GM18870 (cell line): Measurements from ENCODE around the gene IGFBP7.

Experiments
- ATAC-seq: cut with Tn5 transposase; IDR thresholded peaks from one replicate; pipeline ENCODE4 v1.9.1; 2021; ENCODE audit warnings: moderate library complexity; ENCODE audit not compliant: unreplicated experiment

Gene IGFBP7

DNA sequence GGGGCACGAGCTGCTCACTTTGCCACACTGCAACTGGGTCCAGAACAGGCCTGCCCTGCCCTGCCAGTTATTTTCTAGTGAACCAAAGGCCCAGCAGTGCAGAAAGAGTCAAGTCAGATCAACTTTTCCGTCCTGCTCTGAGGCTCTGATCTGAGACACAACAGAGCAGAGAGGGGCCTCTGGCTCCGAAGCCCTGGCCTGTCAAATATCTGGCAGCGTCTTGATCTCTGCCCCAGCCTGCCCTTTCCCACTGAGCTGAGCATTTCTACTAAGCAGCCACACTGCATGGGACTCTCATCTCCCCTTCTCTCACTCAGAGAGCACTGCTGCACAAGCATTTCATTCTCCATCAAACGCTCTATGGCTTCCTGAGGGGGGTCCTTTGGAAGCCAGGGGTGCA, 11.8 kb downstream of the IGFBP7 start:
- no peak for ATAC-seq

DNA sequence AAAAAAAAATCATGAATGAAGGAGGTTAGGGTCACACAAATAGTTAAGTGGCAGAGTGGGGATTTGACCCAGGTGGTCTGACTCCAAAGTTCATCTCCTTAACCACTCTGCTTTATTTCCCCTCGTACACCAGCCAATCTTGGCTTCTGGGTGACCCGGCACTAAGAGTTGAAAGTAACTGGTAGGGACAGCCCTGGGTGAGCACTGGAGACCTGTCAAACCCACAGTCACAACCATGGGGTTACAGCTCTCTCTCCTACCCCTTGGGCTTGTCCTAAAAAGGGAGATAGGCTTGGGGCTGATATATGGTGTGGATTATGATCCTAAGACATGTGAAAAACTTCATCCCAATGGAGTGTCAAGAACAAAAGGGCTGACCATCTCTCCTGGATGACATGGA, 12.5 kb downstream of the IGFBP7 start:
- ATAC-seq, result no peak

DNA sequence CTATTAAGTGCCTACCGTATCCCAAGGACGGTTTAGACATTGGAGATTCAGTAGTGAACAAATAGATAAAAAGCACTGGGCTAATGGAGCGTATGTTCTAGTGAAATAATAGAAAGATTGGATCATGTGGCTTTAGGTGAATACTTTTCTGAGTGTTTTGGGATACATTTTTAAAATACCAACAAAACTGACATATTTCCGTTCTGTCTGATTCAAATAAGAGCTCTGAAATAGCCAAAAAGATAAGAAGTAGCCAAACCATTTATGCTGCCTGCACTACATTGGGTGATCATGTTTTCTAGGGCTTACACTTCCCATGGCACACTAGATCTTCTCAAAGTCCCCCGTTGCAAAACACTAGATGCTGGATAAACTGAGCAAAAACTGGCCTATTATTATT, 14.2 kb downstream of the IGFBP7 start:
- ATAC-seq, result no peak

DNA sequence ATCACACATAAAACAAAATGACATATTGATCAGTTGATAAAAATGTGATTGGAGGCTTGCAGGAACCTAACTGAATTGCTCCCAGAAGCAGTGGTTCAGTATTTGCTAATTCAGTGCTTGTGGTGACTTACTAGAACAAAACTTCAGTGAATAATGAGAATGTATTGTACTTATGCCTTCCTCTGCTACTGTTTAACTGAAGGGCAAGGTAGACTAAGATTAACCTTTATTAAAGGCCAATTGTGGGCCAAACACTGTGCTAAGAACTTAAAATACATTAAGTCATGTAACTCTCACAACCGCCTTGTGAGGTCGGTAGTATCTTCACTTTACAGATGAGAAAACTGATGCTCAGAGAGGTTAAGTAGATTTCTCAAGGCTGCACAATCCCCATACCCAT, 14.9 kb downstream of the IGFBP7 start:
- ATAC-seq, result no peak

DNA sequence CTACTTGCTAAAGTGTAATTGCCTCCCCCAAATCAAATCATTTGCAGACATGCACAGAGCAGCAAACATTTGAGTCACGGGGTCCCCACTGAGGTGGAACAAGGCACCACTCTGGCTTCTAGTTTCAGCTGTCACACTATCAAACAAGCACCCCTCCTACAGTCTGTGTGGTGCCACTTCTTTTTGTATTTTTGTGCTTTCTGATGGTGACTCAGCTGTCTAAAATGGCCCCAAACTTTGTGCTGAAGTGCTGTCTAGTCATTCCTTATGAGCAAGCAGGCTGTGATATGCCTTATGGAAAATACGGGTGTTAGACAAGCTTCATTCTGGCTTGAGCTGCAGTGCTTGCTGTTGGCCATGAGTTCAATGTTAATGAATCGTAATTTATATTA, 15.4 kb downstream of the IGFBP7 start:
- ATAC-seq, result no peak

DNA sequence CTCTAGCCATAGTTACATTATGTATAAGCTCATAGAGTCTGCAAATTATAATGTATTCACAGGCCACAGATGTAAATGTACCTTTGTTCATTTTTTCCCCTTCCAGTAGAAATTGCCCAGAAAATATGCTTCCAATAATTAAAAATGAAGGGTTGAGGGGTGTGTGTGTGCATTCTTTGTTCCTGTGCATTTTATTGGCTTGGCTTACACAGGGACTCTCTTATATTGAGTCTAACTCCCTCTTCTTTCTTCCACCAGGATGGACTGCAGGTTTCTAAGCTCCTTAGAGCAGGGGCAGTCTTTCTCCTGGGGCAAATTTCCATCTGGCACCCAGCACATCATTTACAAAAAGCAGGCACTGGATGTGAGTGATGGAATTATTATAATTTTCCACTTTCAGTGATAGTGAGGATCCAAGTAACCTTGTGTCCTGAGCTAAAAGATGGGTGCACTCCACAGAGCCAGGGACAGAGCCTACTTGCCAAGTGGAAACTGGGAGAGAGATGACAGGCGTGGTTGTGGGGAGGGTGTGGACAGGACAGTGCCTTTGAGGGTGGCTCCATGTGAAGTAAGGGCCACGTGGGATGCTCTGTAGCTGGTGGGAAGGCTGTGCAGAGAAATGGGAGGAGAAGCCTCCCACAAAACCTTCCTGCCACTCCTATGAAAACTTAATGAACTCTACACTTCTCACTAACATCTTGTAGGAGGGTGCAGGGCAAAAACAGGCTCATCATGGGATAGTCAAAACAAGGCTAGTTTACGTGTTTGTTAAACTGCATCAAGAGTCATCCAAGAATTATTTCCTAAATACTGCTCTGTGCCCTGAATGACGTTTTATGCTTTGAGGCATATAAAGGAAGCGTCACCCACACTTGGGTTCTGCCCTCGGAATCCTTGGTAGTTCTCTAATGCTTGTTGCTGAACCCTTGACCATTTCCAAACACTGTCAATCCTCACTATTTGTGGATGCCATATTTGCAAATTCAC, 16.0 kb downstream of the IGFBP7 start:
- no peak for ATAC-seq

DNA sequence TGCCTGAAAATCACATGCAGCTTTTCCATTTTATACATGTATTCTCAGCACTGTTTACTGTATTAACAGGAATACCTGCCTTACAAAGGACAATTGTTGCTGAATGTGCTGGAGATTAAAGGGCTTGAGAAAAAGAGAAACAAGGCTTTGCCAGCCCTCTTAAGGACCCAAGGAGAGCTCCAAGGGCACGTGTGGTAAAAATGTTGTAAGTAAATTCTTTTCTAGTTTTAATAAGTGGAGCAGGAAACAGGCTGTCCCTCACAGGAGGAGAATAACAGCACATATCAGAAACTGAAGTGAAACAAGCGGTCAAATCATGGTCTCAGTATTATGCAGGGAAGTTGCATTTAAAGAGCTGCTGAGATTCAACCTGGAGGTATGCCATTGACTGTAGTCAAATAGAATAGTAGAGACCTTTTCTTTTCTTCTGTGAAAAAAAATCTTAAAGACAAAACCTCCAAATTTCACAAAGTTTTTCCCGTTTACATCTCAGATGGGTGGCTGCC, 18.5 kb downstream of the IGFBP7 start:
- no peak for ATAC-seq

DNA sequence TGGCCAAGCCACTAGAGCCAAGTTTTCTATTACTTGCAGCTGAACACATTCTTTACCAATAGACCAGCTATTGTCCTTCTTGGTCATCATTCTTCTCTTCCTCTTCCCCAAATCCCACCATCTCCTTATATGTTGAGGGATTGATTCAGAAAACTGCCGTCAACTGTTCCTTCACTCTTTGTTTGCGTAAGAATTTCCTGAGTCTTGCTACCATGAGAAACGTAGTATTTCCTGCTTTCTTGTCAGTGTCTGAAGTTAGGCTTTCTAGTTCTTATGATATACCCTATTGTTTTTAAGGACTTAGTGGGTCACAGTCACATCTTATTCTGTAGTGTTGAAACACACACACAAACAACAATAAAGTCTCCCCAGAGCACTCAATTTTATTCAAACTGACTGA, 20.1 kb downstream of the IGFBP7 start:
- no peak for ATAC-seq

DNA sequence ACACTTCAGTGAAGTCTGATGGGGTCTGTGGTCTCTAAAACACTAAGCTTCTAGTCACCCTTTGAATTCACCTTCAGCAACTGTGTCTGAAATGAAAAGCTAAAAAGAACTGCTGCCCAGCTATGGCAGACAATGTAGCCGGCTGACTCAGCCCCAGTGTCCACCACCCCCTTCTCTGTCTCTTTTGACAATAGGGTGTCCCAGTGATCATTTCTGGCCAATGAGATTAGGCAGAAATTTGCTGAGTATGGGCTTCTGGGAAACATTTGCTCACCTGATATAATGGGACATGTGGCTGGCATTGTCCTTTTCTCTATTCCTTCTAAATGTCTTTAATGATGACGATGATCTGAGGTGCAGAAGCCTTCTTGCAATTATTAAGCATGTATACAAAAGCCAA, 20.6 kb downstream of the IGFBP7 start:
- ATAC-seq, result no peak

DNA sequence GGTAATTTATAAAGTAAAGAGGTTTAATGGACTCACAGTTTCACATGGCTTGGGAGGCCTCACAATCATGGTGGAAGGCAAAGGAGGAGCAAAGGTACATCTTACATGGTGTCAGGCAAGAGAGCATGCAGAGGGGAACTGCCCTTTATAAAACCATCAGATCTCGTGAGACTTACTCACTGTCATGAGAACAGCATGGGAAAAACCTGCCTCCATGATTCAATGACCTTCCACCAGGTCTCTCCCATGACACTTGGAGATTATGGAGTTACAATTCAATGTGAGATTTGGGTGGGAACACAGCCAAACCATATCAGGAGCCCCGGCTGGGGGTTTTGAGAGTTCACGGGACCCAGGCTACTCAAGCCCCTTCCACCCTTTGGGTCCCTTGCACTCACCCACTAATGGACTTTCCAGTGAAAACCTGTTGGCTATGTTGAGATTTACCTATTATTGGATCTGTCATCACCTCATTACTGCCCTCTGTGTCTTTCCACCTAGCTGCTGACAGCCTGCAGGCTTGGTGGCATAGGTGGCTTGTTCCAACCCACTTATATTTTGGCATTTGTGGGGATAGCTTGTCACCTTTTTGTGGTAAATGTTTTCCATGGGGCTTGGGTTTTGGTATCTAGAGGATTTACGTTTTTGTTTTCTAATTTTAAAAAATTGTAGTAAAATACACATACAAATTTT, 24.0 kb downstream of the IGFBP7 start:
- ATAC-seq, result no peak

DNA sequence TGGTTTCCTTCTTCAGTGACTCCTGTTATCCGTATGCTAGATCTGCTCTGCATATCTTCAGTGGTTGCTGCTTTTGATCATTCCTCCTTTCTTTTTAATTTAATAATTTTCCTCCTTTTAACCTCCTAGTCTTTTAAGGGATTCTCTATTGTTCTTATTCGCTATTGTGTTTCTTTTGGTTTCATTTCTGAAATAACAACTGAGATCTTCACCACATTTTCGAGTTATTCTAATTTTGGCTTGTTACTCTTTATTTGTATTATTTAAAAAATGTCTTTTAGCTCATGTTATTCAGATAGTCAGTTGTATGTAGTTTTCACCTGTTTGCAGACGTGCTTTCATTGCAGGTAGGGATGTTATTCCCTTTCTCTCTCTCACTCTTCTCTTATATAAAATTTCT, 24.9 kb downstream of the IGFBP7 start:
- no peak for ATAC-seq

DNA sequence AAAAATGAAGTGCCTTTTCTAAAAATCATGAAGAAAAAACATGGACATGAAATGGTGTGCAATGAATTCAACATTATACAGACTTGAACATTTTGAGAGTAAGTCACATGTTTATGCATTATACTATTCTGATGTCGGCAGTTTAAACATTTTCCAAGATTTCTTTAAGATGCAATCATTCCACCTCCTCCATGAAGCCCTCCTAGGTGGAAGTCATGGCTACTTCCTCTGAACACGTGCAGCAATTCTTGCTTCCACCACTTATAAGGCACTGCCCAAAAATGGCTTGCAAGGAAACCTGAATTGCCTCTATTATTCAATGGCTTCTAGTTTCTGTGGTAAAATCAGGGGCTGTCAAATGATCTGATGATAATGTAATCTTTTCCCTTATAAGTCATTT, 25.8 kb downstream of the IGFBP7 start:
- ATAC-seq, result no peak

DNA sequence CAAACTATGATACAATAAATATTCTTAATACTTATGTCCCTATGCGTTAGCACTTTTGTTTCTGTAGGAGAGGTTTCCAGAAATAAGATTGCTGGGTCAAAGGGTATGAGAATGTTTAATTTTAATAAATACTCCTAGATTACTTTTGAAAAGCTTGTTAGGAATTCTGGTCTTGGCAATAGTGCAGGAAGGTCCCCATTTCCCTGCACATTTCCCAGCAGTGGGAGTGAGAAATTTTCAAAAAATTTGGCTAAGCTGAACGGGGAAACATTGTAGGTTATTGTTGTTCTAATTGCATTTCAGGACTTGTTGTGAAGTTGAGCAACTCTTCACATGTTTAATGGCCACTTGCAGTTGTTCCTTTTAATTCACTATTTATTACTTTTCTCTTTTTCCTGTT, 27.1 kb downstream of the IGFBP7 start:
- no peak for ATAC-seq

DNA sequence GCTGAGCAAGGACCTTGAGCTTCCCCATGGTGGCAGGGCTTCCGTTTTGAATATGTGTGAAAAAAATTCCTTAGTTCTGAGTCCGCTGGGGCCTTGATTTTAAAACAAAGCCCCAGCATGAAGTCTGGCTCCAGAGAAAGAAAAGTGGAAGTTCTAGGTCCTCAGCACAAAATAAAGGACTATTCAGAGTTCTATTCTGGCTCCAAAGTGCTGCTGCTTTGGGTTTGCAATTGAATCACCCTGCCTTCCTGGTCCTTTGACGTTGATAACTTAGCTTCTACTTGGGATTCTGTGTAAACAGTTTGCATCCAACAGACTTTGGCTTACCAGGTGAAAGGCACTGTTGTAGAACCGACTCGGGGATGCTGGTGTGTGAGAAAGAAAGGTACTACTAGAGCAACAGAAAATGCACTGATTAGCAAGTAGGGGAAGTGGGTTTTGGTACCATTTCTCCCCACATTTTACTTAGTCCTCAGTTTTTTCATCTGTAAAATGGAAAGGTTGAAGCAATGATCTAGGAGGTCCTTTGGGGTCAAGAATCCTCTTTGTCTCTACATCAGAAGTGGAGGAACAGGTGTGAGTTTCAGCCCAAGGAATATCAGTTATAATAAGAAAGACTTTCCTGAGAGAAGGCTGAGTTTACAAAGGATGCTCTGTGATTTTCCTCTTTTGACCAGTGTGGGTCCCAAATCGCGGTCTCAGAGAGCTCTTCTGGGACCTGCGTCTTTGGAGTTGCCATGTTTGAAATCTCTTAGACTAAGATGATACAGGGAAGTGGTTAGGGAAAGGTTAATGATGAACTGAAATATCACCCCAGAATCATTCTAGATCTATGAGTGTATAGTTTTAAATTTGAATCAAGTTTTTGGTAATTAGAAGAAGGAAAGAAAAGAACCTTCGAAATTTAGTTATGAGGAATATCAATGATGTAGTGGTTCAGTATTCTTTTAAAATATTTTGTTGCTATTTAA, 28.2 kb downstream of the IGFBP7 start:
- no peak for ATAC-seq

DNA sequence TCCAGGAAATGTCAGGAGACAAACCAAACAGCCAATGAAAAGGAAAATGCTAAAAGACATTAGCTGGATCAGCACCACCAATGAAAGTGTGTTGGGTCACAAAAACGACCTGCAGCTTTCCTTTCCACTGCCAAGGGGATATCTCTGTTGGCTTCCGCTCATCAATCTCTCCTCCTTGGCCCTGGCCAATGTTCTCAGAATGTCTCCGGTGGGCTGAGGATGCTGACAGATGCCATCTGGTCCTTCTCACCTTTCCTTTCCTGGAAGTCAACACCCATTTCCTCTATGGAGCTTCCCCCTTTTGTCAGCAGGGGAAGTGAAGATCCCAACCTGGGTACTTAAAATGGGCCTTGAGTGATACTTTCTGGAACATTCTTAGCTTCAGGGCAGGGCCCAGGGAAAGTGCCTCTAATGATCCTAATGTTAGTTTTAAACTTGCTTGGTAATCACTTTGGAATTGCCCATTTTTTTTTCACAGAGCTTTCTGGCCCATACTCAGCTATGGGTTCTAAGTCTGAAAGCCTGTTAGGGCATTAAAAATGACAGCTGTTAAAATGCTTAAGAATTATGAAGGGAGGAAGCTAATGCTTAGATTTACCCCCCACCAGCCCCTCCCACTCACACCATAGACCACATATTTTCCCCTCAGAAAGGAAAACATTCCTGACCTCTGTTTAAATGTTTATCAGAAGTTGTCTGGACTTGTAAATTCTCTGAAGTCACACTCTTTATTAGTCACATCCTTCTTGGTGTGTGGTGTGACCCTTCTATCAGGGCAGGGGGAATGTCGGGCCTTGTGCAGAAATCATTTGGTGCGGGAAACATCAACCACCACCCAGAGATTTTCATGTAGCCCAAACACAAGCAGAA, 29.2 kb downstream of the IGFBP7 start:
- no peak for ATAC-seq

DNA sequence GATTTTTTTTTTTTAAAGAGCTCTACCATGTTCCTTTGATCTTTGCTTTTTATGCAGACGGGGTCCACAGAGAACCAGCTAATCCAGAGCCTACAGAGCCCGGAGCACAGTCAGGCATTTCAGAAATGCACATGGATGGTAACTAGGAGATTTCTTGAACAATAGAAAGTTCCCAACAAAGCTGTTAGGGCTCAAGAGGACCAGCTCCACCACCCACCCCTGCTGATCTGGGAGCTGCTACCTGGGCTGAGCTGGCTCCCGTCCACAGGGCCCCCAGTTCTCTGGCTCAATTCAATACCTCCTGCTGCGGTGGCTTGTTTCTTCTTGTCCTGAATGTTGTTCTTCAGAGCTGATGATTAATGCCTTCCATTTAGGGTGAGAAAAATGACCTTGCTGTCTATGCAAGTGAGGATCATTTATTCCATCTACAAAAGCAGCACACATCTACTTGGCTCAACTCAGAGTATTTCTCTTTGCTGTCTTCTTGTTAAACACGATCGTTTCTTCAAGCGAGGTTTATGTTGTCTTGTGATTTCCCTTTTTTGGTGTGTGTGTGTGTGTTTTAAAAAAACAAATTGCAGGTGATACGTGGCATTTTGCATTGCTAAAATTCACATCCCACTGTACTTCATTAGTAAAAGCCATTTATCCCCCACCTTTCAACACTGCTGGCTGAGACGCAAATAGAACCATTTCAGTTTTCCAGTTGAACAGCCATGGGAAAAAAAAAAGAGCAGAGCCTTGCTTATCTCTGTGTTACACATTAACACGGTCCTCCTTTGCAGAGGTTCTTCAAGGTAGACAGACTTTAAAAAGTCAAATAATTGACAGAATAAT, 31.3 kb downstream of the IGFBP7 start:
- ATAC-seq, result no peak

DNA sequence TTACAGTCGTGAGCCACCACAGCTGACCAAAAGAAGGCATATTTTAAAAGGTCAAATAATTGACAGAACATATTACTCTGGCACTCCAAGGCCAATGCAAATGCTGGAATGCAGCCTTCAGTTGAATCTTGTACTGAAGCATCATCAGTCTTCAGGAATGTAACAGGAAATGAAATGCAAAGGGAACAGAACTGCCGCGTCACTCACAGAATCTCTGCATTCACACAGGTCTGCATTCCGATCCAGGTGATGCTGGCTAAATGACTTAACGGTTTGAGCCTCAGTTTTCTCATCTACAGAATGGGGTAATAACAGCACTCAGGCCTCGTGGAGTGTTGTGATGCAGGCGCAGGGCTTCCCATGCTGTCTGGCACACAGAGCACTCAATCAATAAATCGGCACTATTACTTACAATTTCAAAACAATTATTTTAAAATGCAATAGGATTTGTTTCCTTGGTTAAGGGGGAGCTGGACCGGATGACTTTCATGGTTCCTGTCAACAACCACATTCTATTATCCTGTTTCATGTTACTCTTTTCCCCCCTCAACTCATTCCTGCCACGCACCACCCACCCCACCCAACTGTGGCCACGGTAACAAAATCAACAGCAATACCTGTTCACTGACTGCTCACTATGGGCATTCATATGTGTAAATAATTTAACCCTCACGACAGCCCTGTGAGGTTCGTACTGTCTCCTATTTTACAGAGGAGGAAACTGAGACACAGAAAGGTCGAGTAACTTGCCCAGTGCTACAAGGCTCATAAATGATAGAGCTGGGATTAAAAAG, 32.4 kb downstream of the IGFBP7 start:
- no peak for ATAC-seq

DNA sequence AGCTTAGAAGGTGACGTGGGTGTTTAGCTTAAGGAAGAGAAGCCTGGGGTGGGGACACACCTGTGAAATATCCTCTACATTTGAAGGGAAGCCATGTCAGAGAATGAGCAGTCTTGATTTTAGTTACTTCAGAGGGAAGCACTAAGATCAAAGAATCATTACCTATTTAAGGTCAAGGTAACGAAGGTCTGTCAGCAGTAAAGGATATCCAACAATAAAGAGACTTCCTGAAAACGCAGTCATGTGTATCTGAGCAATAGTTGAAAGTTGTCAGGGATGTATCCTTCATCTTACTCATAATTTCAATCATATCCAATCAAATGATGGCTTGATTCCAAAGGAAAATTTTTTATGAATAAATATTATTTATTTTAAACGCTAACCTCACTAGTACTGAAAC, 33.5 kb downstream of the IGFBP7 start:
- ATAC-seq, result no peak
